Heart left ventricle (tissue), 16 donors: ENCODE data around the gene SAT2. TPM values are rescaled to one million over a fixed set of nuclear protein-coding genes. Genes with fewer than 3 reads are reported as not detected.

Source experiments
- ATAC-seq, 4 donors: fragments of 200-7000 bp; cut with Tn5 transposase; one replicate each; pipeline ENCODE4 v1.9.1; 2020 to 2022; ENCODE audit warnings: moderate library complexity in 4 of 4, mild to moderate bottlenecking in 3 of 4, moderate number of reproducible peaks in 1 of 4
- DNase-seq, 5 donors: peaks; one replicate each; pipeline ENCODE4 v3.0.0-alpha.2; 2020
- H3K27ac ChIP-seq, 12 donors: fragments of 200-600 bp; sonication (generic) in 4 of 12; one replicate each; pipeline versions ENCODE4 v1.5.0 to v1.8.0; 2016 to 2022; ENCODE audit warnings: mild to moderate bottlenecking in 2 of 12
- H3K27me3 ChIP-seq, 9 donors: fragments of 200-600 bp; sonication (generic) in 2 of 9; one replicate each; pipeline versions ENCODE4 v1.5.1 to v1.8.0; 2016 to 2022; ENCODE audit warnings: mild to moderate bottlenecking in 3 of 9
- H3K36me3 ChIP-seq, 9 donors: fragments of 200-600 bp; sonication (generic) in 2 of 9; one replicate each; pipeline versions ENCODE4 v1.5.0 to v1.8.0; 2018 to 2022; ENCODE audit warnings: mild to moderate bottlenecking in 2 of 9
- H3K4me1 ChIP-seq, 12 donors: fragments of 200-600 bp; sonication (generic) in 4 of 12; one replicate each; pipeline versions ENCODE4 v1.5.0 to v1.8.0; 2016 to 2022; ENCODE audit warnings: mild to moderate bottlenecking in 3 of 12
- H3K4me3 ChIP-seq, 12 donors: fragments of 200-600 bp; sonication (generic) in 4 of 12; one replicate each; pipeline versions ENCODE4 v1.5.0 to v1.8.0; 2017 to 2022; ENCODE audit warnings: mild to moderate bottlenecking in 9 of 12, moderate library complexity in 4 of 12
- H3K9me3 ChIP-seq, 12 donors: fragments of 200-600 bp; sonication (generic) in 4 of 12; one replicate each; pipeline versions ENCODE4 v1.5.0 to v1.8.0; 2016 to 2022; ENCODE audit warnings: mild to moderate bottlenecking in 1 of 12
- CTCF ChIP-seq, 12 donors: fragments of 200-600 bp; sonication (generic) in 4 of 12; IDR thresholded peaks; one replicate each; pipeline versions ENCODE4 v1.5.0 to v1.8.0; 2018 to 2022; ENCODE audit warnings: antibody characterized with exemption in 12 of 12, mild to moderate bottlenecking in 5 of 12
- POLR2A ChIP-seq, 2 donors: fragments of 450-650 bp; IDR thresholded peaks; one replicate each; pipeline ENCODE4 v1.6.1; 2017; ENCODE audit warnings: antibody characterized with exemption in 2 of 2, mild to moderate bottlenecking in 2 of 2, moderate library complexity in 2 of 2
- WGBS, 4 donors: extraction: QIAGEN DNeasy Blood & Tissue Kit in 2 of 4; methylation state at CpG; one replicate each; pipeline versions ENCODE4 v1.1.5 to v1.1.7; 2013 to 2018; 5-methylcytosine and 5-hydroxymethylcytosine counted together
- intact Hi-C, 10 donors: fragments of 100-400 bp; cut with DNase I; formaldehyde crosslinking; loops; one replicate each; pipeline versions ENCODE4 v1.11.1 to v1.14.2; 2022
- polyA plus RNA-seq, 2 donors: library from polyadenylated mRNA; stranded (reverse); fragments of 200-250 nt; gene quantifications; one replicate each; pipeline ENCODE4 v1.2.3, GENCODE V29; 2013
- total RNA-seq, 9 donors: library from RNA; depleted of rRNA in 2 of 9; stranded (reverse); fragments of >200 nt in 2 of 9; fragmentation: NEBNext Ultra II Directional in 3 of 9; extraction: Animal tissue kit (Norgen Biotek cat#: 25700) in 3 of 9; gene quantifications; one replicate each; pipeline versions ENCODE4 v1.1.0 to v1.2.4, GENCODE V29; 2016 to 2023
- donor health status: ischemic (EF 13 %, LVEDD 7.1; RV severe dilation, severe dysfunction).
- donor health status: healthy with polysubstance abuse.
- donor health status: DM: no; HTN: yes; CAD: no.
- donor health status: DM: no; HTN: no; CAD: no.
- donor health status: ischemic (EF 25% LVEDD 6.9; RV normal size, moderate dysfunction).
- donor health status: ischemic (EF 25% LVEDD 5.7; RV mildly dilated, moderate dysfunction).
- donor health status: healthy.
- donor health status: DM: yes; HTN: yes; CAD: no.
- donor health status: ischemic (EF 35%, LVEDD 5.7; RV mildly dilated, moderate dysfunction).
- donor health status: nonischemic (EF 11% LVEDD 7.7; RV severe dilation, severe dysfunction).
- donor health status: DM: yes; HTN: yes; CAD: no.
- donor health status: PGD.
- donor health status: ischemic (EF 29% LVEDD 5.4; RV normal size, mild dysfunction).
- donor health status: nonischemic (EF 23%, LVEDD 6.1; RV moderate dilation, normal function).

Gene SAT2
- total and polyA plus RNA-seq, 11 donors = 50.0 to 131 (median 59.7) TPM

DNA sequence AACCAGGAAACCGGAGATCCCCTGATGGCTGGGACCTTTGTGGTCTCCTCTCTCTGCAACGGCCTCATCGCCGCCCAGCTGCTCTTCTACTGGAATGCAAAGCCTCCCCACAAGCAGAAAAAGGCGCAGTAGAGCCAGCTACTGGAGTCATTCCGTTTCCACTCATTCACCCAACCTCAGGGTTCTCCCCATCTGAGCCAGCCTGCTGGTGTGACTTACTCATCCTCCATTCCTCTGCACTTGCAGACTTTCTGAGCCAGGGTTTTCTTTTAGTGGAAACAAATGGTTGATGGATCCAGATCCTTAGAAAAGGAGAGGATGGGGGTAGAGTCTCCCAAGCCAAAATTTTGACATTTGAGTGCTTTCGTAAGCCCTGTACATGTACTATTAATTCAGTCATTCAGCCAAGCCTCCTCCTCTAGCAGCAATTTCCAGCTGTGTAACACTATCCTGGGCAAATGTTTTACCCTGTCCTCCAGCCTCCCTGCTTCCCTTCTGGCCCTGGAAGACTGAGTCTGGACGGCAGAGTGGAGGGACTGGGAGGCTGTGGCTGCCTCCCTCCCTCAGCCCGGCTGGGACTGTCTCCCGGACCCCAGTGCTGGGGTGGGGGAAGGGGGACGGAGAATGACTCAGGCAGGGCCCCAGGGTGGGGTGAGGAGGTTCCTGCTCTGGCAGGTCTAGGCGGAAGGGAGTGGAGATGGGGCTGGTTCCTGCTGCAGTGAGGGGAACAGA is 40.0 kb downstream of the SAT2 start:
- Histone ChIP-seq H3K27ac (peak overlapping the region in 9 of 12 donors; percentile 26 to 89 (median 64)), H3K4me3 (peak overlapping the region in 4 of 12 donors; percentile 2 to 15 (median 12)), H3K4me1 (peaks cover 4 to 59% (median 37%) of the 10 kb centered on the region in 12 donors), H3K36me3 (peaks cover 0 to 46% (median 31%) of the 10 kb centered on the region in 9 donors), H3K9me3 (no peaks in the 10 kb centered on the region), H3K27me3 (no peaks in the 10 kb centered on the region)
- intact Hi-C loops = loop anchor here in 4 of 10 donors (5.0 to 10.0 kb wide), 2 partner anchors 100 to 233 kb away; partner anchors contain the start of genes KCTD11 (in 2 of the 4), TMEM95 (in 2 of the 4), TP53 (in 2 of the 4) and WRAP53 (in 2 of the 4)
- TF ChIP-seq CTCF (IDR thresholded peaks at IDR 0.05) = no peak
- TF ChIP-seq POLR2A (IDR thresholded peaks at IDR 0.05) = no peak
- 55 to 74% (median 68%) methylated on average over 12 of the region's 12 CpGs for WGBS, 4 donors
- DNase-seq = peak in 1 of 5 donors; percentile 21
- ATAC-seq = no peak

- TF ChIP-seq POLR2A (IDR thresholded peaks at IDR 0.05) (no peak), CTCF (IDR thresholded peaks at IDR 0.05) (peak in 9 of 12 donors; percentile 11 to 45 (median 31))
- Histone ChIP-seq H3K4me3 (peak overlapping the region in 4 of 12 donors; percentile 2 to 15 (median 8)), H3K27me3 (no peaks in the 10 kb centered on the region), H3K4me1 (peaks cover 7 to 66% (median 43%) of the 10 kb centered on the region in 12 donors), H3K9me3 (no peaks in the 10 kb centered on the region), H3K36me3 (peaks cover 0 to 38% (median 23%) of the 10 kb centered on the region in 9 donors), H3K27ac (peak overlapping the region in 9 of 12 donors; percentile 26 to 89 (median 64))
- 57 to 82% (median 67%) methylated on average over 5 to 9 of the region's 9 CpGs for WGBS, 4 donors
- ATAC-seq = no peak
- intact Hi-C loops = loop anchor here in 4 of 10 donors (5.0 to 10.0 kb wide), 2 partner anchors 100 to 232 kb away; partner anchors contain the start of genes KCTD11 (in 2 of the 4), TMEM95 (in 2 of the 4), TP53 (in 2 of the 4) and WRAP53 (in 2 of the 4)
- peak in 2 of 5 donors; percentile 61 to 64 for DNase-seq
Measured at GRCh38 chr17:7586673-7587419, 40.8 kb downstream of the SAT2 start.

DNA sequence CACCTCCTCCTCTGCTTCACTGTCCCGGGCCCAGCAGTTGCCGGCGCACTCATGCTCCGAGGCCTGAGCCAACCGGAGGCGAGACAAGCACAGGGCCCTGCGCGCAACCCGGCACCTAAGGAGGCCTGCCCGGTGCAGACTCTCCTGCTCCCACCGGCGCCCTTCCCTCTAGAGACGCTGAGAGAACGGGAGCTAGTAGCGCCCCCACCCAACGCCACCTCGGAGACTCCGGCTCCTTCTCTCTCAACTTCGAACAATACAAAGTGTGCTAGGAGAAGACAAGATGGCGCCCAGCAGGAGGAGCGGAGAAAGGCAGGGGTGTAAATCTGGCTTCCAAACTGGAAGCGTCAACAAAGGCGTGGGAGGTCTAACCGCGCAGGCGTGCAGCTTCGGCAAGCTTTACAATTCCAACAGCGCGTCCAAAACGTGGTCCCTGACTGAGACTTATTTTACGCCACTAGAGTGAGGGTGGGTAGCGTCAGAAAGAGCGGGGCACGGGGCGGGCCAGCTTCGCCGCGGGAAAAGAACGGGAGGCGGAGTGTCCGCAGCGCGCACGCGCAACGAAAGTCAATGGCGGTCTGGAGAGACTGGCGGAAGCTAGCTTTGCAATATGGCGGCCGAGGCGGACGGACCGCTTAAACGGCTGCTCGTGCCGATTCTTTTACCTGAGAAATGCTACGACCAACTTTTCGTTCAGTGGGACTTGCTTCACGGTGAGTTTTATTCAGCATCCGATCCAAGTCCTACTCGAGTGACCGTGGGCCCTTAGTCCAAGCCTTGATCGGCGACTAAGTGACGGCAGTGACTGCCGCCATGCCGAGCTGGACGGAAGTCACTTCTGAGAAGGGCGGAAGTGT is 44.1 kb downstream of the SAT2 start, which contains the start of gene MPDU1:
TSS of gene MPDU1 (plus strand) at position 600 of the 857 bp plus-strand sequence. CDS start at position 611, 11 bp downstream.
- peak within 1 kb of the TSS; percentile 41 to 77 (median 67) for H3K4me3 ChIP-seq
- H3K27ac ChIP-seq = peak within 1 kb of the TSS; percentile 88 to 98 (median 94)
- peaks cover 4 to 75% (median 43%) of the 10 kb centered on the region in 12 donors for H3K4me1 ChIP-seq
- peak in 2 of 12 donors; percentile 3 to 18 for TF ChIP-seq CTCF (IDR thresholded peaks at IDR 0.05)
- TF ChIP-seq POLR2A (IDR thresholded peaks at IDR 0.05) = peak in 1 of 2 donors; percentile 32
- intact Hi-C loops = loop anchor here in 4 of 10 donors (5.0 to 10.0 kb wide), 3 partner anchors 104 to 231 kb away; partner anchors contain the start of genes KCTD11 (in 3 of the 4), TMEM95 (in 2 of the 4), TP53 (in 1 of the 4) and WRAP53 (in 1 of the 4)
- H3K27me3 ChIP-seq = no peaks in the 10 kb centered on the region
- H3K9me3 ChIP-seq = no peaks in the 10 kb centered on the region
- 2 to 14% (median 9%) methylated on average over 44 to 69 of the region's 69 CpGs for WGBS, 4 donors
- H3K36me3 ChIP-seq = peaks cover 0 to 38% (median 19%) of the 10 kb centered on the region in 9 donors
- ATAC-seq (peak; percentile 84 to 93 (median 87)), DNase-seq (peak; percentile 97 to 99 (median 98))
